ENCODE measurements around the gene WNT16. TPM values are rescaled to one million over a fixed set of nuclear protein-coding genes. Genes with fewer than 3 reads are reported as not detected.
A peak's percentile ranks its signal among the peaks of the same experiment; 100 is the strongest.

The WNT16 gene
- total RNA-seq, 1 donor = under 0.01 TPM

GRCh38 chr7:121334875-121335648 lies 6.3 kb downstream of the WNT16 start:
- no peak overlapping the region for H2AFZ ChIP-seq (ENCODE audit: low read length)
- DNase-seq (ENCODE audit: insufficient read length, low spot score, missing footprints) = no peak
- peaks cover 20% of the 10 kb centered on the region for H3K27me3 ChIP-seq (ENCODE audit: insufficient read depth, low read length)
- peaks cover 7% of the 10 kb centered on the region for H3K4me1 ChIP-seq (ENCODE audit: insufficient read depth, low read length)
- H3K79me2 ChIP-seq (ENCODE audit: insufficient read depth, low read length) = no peaks in the 10 kb centered on the region
- no peak overlapping the region for H3K4me2 ChIP-seq (ENCODE audit: insufficient read depth, low read length)
- no peak overlapping the region for H3K4me3 ChIP-seq (ENCODE audit: insufficient read depth, low read length)
- no peak overlapping the region for H3K27ac ChIP-seq (ENCODE audit: low read depth, low read length)
- no peaks in the 10 kb centered on the region for H3K9me3 ChIP-seq (ENCODE audit: low read depth, low read length)
- no peaks in the 10 kb centered on the region for H4K20me1 ChIP-seq (ENCODE audit: insufficient read depth, low read length)
- no peak for TF ChIP-seq CTCF (IDR thresholded peaks at IDR 0.05; ENCODE audit: extremely low read depth, low read depth, low read length)
- H3K36me3 ChIP-seq (ENCODE audit: insufficient read depth, low read length) = no peaks in the 10 kb centered on the region

GRCh38 chr7:121336579-121336978 lies 7.8 kb downstream of the WNT16 start:
- Histone ChIP-seq H3K9me3 (ENCODE audit: low read depth, low read length) (no peaks in the 10 kb centered on the region), H3K79me2 (ENCODE audit: insufficient read depth, low read length) (no peaks in the 10 kb centered on the region), H3K4me1 (ENCODE audit: insufficient read depth, low read length) (no peaks in the 10 kb centered on the region), H3K36me3 (ENCODE audit: insufficient read depth, low read length) (no peaks in the 10 kb centered on the region), H3K4me3 (ENCODE audit: insufficient read depth, low read length) (no peak overlapping the region), H2AFZ (ENCODE audit: low read length) (no peak overlapping the region), H3K27ac (ENCODE audit: low read depth, low read length) (no peak overlapping the region), H4K20me1 (ENCODE audit: insufficient read depth, low read length) (no peaks in the 10 kb centered on the region), H3K27me3 (ENCODE audit: insufficient read depth, low read length) (peaks cover 7% of the 10 kb centered on the region), H3K4me2 (ENCODE audit: insufficient read depth, low read length) (no peak overlapping the region)
- DNase-seq (ENCODE audit: insufficient read length, low spot score, missing footprints) = no peak
- no peak for TF ChIP-seq CTCF (IDR thresholded peaks at IDR 0.05; ENCODE audit: extremely low read depth, low read depth, low read length)

GRCh38 chr7:121337398-121337797 lies 8.6 kb downstream of the WNT16 start:
- Histone ChIP-seq H3K4me2 (ENCODE audit: insufficient read depth, low read length) (no peak overlapping the region), H2AFZ (ENCODE audit: low read length) (no peak overlapping the region), H3K79me2 (ENCODE audit: insufficient read depth, low read length) (no peaks in the 10 kb centered on the region), H4K20me1 (ENCODE audit: insufficient read depth, low read length) (no peaks in the 10 kb centered on the region), H3K36me3 (ENCODE audit: insufficient read depth, low read length) (no peaks in the 10 kb centered on the region), H3K9me3 (ENCODE audit: low read depth, low read length) (no peaks in the 10 kb centered on the region), H3K27ac (ENCODE audit: low read depth, low read length) (no peak overlapping the region), H3K4me1 (ENCODE audit: insufficient read depth, low read length) (no peaks in the 10 kb centered on the region), H3K4me3 (ENCODE audit: insufficient read depth, low read length) (no peak overlapping the region), H3K27me3 (ENCODE audit: insufficient read depth, low read length) (peaks cover 5% of the 10 kb centered on the region)
- no peak for DNase-seq (ENCODE audit: insufficient read length, low spot score, missing footprints)
- TF ChIP-seq CTCF (IDR thresholded peaks at IDR 0.05; ENCODE audit: extremely low read depth, low read depth, low read length) = peak; percentile 43

GRCh38 chr7:121339082-121339481 lies 10.3 kb downstream of the WNT16 start:
- H3K4me3 ChIP-seq (ENCODE audit: insufficient read depth, low read length) = no peak overlapping the region
- DNase-seq (ENCODE audit: insufficient read length, low spot score, missing footprints) = no peak
- peaks cover 3% of the 10 kb centered on the region for H3K27me3 ChIP-seq (ENCODE audit: insufficient read depth, low read length)
- peaks cover 10% of the 10 kb centered on the region for H3K4me1 ChIP-seq (ENCODE audit: insufficient read depth, low read length)
- no peak overlapping the region for H3K4me2 ChIP-seq (ENCODE audit: insufficient read depth, low read length)
- no peak overlapping the region for H3K27ac ChIP-seq (ENCODE audit: low read depth, low read length)
- no peaks in the 10 kb centered on the region for H3K79me2 ChIP-seq (ENCODE audit: insufficient read depth, low read length)
- no peaks in the 10 kb centered on the region for H3K36me3 ChIP-seq (ENCODE audit: insufficient read depth, low read length)
- TF ChIP-seq CTCF (IDR thresholded peaks at IDR 0.05; ENCODE audit: extremely low read depth, low read depth, low read length) = no peak
- no peaks in the 10 kb centered on the region for H4K20me1 ChIP-seq (ENCODE audit: insufficient read depth, low read length)
- no peak overlapping the region for H2AFZ ChIP-seq (ENCODE audit: low read length)
- no peaks in the 10 kb centered on the region for H3K9me3 ChIP-seq (ENCODE audit: low read depth, low read length)
